ENCODE data around the gene CTXND2. TPM values are rescaled to one million over a fixed set of nuclear protein-coding genes. Genes with fewer than 3 reads are reported as not detected.

Gene CTXND2
- polyA plus RNA-seq, 1 of the 3 experiments (the other 2 are of a cell fraction) = not detected

DNA sequence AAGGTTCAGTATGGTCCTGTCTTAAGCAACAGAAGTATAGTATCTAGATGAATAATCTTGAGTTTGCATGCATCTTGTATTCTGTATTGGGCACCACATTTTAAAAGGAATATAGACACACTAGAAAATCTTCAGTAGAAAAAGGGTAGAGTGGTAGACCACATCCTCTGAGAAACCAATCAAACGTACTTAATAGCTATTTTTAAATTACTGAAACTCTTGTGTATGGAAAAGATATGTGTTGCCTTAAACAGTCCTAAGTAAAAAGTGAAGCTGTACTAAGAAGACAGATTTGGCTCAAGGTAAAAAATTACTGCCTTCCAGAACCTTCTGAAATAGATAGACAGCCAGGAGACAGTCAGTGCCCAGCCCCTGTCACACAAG is 3.1 kb downstream of the CTXND2 start:
- TF ChIP-seq, protein P1, sequence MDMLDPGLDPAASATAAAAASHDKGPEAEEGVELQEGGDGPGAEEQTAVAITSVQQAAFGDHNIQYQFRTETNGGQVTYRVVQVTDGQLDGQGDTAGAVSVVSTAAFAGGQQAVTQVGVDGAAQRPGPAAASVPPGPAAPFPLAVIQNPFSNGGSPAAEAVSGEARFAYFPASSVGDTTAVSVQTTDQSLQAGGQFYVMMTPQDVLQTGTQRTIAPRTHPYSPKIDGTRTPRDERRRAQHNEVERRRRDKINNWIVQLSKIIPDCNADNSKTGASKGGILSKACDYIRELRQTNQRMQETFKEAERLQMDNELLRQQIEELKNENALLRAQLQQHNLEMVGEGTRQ (IDR thresholded peaks at IDR 0.05; ENCODE audit: borderline replicate concordance, low read depth, low read length) = no peak
- TF ChIP-seq NFIC (IDR thresholded peaks at IDR 0.05; ENCODE audit: borderline replicate concordance) (no peak), CHD2 (IDR thresholded peaks at IDR 0.05; ENCODE audit: low read length, partially characterized antibody) (no peak), RFX5 (IDR thresholded peaks at IDR 0.05; ENCODE audit: low read length) (no peak), RAD21 (IDR thresholded peaks at IDR 0.05; ENCODE audit: low read length) (no peak), FOSL2 (IDR thresholded peaks at IDR 0.05; ENCODE audit: borderline replicate concordance, low read depth) (no peak), GABPA (IDR thresholded peaks at IDR 0.05; ENCODE audit: low read depth) (no peak), YY1 (IDR thresholded peaks at IDR 0.05; ENCODE audit: low read depth) (no peak), TCF12 (IDR thresholded peaks at IDR 0.05) (no peak), EZH2phosphoT487 (IDR thresholded peaks at IDR 0.05; ENCODE audit: borderline replicate concordance, low read depth) (no peak), SMC3 (IDR thresholded peaks at IDR 0.05; ENCODE audit: low read depth, low read length) (no peak), FOXJ3 (CRISPR knock-in tag; IDR thresholded peaks at IDR 0.05) (no peak), MEF2A (IDR thresholded peaks at IDR 0.05; ENCODE audit: borderline replicate concordance, low read depth) (no peak), TAF1 (IDR thresholded peaks at IDR 0.05; ENCODE audit: borderline replicate concordance, low read depth, low read length) (no peak), SIN3A (IDR thresholded peaks at IDR 0.05; ENCODE audit: borderline replicate concordance, low read depth, low read length) (no peak)
- TF ChIP-seq, protein P2, sequence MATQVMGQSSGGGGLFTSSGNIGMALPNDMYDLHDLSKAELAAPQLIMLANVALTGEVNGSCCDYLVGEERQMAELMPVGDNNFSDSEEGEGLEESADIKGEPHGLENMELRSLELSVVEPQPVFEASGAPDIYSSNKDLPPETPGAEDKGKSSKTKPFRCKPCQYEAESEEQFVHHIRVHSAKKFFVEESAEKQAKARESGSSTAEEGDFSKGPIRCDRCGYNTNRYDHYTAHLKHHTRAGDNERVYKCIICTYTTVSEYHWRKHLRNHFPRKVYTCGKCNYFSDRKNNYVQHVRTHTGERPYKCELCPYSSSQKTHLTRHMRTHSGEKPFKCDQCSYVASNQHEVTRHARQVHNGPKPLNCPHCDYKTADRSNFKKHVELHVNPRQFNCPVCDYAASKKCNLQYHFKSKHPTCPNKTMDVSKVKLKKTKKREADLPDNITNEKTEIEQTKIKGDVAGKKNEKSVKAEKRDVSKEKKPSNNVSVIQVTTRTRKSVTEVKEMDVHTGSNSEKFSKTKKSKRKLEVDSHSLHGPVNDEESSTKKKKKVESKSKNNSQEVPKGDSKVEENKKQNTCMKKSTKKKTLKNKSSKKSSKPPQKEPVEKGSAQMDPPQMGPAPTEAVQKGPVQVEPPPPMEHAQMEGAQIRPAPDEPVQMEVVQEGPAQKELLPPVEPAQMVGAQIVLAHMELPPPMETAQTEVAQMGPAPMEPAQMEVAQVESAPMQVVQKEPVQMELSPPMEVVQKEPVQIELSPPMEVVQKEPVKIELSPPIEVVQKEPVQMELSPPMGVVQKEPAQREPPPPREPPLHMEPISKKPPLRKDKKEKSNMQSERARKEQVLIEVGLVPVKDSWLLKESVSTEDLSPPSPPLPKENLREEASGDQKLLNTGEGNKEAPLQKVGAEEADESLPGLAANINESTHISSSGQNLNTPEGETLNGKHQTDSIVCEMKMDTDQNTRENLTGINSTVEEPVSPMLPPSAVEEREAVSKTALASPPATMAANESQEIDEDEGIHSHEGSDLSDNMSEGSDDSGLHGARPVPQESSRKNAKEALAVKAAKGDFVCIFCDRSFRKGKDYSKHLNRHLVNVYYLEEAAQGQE (IDR thresholded peaks at IDR 0.05; ENCODE audit: low read depth, low read length) = no peak
- TF ChIP-seq, protein P3, sequence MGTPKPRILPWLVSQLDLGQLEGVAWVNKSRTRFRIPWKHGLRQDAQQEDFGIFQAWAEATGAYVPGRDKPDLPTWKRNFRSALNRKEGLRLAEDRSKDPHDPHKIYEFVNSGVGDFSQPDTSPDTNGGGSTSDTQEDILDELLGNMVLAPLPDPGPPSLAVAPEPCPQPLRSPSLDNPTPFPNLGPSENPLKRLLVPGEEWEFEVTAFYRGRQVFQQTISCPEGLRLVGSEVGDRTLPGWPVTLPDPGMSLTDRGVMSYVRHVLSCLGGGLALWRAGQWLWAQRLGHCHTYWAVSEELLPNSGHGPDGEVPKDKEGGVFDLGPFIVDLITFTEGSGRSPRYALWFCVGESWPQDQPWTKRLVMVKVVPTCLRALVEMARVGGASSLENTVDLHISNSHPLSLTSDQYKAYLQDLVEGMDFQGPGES (IDR thresholded peaks at IDR 0.05; ENCODE audit: low read depth, low read length) = no peak
- TF ChIP-seq, protein P4, sequence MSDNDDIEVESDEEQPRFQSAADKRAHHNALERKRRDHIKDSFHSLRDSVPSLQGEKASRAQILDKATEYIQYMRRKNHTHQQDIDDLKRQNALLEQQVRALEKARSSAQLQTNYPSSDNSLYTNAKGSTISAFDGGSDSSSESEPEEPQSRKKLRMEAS (IDR thresholded peaks at IDR 0.05; ENCODE audit: low read depth) = no peak
- TF ChIP-seq, protein P5, sequence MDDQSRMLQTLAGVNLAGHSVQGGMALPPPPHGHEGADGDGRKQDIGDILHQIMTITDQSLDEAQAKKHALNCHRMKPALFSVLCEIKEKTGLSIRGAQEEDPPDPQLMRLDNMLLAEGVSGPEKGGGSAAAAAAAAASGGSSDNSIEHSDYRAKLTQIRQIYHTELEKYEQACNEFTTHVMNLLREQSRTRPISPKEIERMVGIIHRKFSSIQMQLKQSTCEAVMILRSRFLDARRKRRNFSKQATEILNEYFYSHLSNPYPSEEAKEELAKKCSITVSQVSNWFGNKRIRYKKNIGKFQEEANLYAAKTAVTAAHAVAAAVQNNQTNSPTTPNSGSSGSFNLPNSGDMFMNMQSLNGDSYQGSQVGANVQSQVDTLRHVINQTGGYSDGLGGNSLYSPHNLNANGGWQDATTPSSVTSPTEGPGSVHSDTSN (IDR thresholded peaks at IDR 0.05) = no peak
- CTCF ChIA-PET = interaction anchor here (0.9 to 1.5 kb wide), 3 partner anchors 12 to 32 kb away, joined by 3 to 5 read pairs (median 3); no protein-coding TSS in a partner anchor
- DNase-seq = no peak
- Histone ChIP-seq H3K27me3 (ENCODE audit: insufficient read depth) (no peaks in the 10 kb centered on the region), H3K4me1 (ENCODE audit: control insufficient read depth in 1 of 2, insufficient read depth in 2 of 2, low read depth in 1 of 2, low read length in 1 of 2) (no peaks in the 10 kb centered on the region), H3F3A (replicated peaks; ENCODE audit: insufficient read depth) (peaks cover under 1% of the 10 kb centered on the region), H3K79me2 (ENCODE audit: insufficient read depth) (no peaks in the 10 kb centered on the region), H4K20me1 (ENCODE audit: insufficient read depth) (no peaks in the 10 kb centered on the region), H3K36me3 (replicated peaks in 1 of 2; ENCODE audit: control insufficient read depth in 1 of 2, insufficient read depth in 2 of 2, low read length in 1 of 2) (no peaks in the 10 kb centered on the region), H3K9me2 (no peaks in the 10 kb centered on the region), H3K9ac (no peak overlapping the region), H3K4me2 (no peak overlapping the region), H3K27ac (ENCODE audit: low read depth in 2 of 2, low read length in 1 of 2) (no peak overlapping the region), H3K9me3 (no peaks in the 10 kb centered on the region), H3K4me3 (ENCODE audit: low read depth in 2 of 2, low read length in 1 of 2) (no peak overlapping the region), H2AFZ (ENCODE audit: low read depth) (no peak overlapping the region)
- WGBS (ENCODE audit: low lambda C conversion rate) = 65% methylated on average over 1 of the region's 1 CpG
- POLR2A ChIA-PET = no interaction called here
